WTC11 (cell line): ENCODE data around the gene SLC17A9.

Experiments
- JUN ChIP-seq: sonication (generic); formaldehyde crosslinking; IDR thresholded peaks from 2 replicates; pipeline ENCODE4 v1.8.0; 2023; ENCODE audit warnings: mild to moderate bottlenecking, missing genetic modification reagents
- OVOL2 ChIP-seq: fragments of 250-450 bp; sonication (Bioruptor Pico); IDR thresholded peaks from 2 replicates; pipeline ENCODE4 v1.9.0; 2021; ENCODE audit warnings: mild to moderate bottlenecking, borderline replicate concordance
- SMAD4 ChIP-seq: sonication (generic); formaldehyde crosslinking; IDR thresholded peaks from 2 replicates; pipeline ENCODE4 v1.8.0; 2022; ENCODE audit warnings: mild to moderate bottlenecking, missing genetic modification reagents
- TF ChIP-seq, protein P1 (sequence below): fragments of 200-600 bp; IDR thresholded peaks from 2 replicates; pipeline ENCODE4 v1.8.0; 2022; ENCODE audit warnings: antibody characterized with exemption
- TF ChIP-seq, protein P2 (sequence below): sonication (generic); formaldehyde crosslinking; IDR thresholded peaks from 2 replicates; pipeline ENCODE4 v1.8.0; 2022; ENCODE audit warnings: mild to moderate bottlenecking, missing genetic modification reagents

DNA sequence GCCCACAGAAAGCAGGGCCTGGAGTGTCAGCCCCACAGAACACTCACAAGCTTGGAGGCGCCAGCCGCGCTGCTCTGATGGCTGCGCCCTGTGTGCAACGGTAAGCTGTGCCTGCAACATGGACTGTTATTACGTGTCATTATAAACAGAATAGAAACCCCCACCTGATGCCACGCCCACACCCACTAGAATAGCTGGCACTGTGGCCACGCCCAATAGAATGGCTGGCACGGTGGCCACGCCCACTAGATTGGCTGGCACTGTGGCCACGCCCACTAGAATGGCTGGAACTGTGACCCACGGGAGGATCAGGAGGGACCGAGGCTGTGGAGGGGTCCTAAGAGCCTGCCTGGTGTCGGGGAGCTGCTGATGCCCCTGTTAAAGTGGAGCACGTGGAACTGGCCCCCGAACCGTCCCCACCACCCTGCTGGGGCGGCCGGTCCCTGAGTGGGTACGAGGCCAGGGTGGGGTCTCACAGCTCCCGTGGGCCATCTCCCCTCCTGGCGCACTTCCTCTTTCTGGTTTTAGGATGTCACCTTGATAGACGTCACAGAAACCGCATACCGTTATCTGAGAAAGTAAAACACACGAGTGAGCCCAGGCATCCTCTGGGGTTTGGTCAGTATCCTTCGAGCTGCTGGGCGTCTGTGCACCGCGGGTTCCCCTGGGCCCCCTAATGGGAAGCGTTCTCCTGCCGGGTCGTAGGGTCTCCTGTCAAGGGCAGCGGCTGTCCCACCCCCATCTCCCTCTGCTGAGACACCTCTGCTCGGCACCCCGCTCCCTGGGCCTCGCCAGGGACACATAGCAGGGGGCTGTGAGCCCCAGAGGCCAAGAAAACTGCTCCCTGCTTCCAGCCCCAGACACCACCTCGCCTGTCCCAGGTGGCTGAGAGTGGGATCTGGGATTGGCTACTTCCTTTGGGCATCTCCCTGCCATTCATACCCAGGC, 25.4 kb downstream of the SLC17A9 start:
- TF ChIP-seq, protein P1, sequence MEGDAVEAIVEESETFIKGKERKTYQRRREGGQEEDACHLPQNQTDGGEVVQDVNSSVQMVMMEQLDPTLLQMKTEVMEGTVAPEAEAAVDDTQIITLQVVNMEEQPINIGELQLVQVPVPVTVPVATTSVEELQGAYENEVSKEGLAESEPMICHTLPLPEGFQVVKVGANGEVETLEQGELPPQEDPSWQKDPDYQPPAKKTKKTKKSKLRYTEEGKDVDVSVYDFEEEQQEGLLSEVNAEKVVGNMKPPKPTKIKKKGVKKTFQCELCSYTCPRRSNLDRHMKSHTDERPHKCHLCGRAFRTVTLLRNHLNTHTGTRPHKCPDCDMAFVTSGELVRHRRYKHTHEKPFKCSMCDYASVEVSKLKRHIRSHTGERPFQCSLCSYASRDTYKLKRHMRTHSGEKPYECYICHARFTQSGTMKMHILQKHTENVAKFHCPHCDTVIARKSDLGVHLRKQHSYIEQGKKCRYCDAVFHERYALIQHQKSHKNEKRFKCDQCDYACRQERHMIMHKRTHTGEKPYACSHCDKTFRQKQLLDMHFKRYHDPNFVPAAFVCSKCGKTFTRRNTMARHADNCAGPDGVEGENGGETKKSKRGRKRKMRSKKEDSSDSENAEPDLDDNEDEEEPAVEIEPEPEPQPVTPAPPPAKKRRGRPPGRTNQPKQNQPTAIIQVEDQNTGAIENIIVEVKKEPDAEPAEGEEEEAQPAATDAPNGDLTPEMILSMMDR, result no peak
- TF ChIP-seq, protein P2, sequence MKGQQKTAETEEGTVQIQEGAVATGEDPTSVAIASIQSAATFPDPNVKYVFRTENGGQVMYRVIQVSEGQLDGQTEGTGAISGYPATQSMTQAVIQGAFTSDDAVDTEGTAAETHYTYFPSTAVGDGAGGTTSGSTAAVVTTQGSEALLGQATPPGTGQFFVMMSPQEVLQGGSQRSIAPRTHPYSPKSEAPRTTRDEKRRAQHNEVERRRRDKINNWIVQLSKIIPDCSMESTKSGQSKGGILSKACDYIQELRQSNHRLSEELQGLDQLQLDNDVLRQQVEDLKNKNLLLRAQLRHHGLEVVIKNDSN (CRISPR knock-in tag), result no peak
- TF ChIP-seq JUN, result no peak
- TF ChIP-seq OVOL2 (CRISPR knock-in tag), result no peak
- no peak for TF ChIP-seq SMAD4 (CRISPR knock-in tag)
